Lung microvascular endothelial cell (primary cell): ENCODE data around the gene KRTAP19-4. TPM values are rescaled to one million over a fixed set of nuclear protein-coding genes. Genes with fewer than 3 reads are reported as not detected.
"Not testable (repeated sequence)": the region's sequence is repeated elsewhere in the genome, so short reads cannot be mapped to it uniquely, and the experiment has no call there.

ENCODE experiments used
- DNase-seq, 2 donors: peaks; one replicate each; pipeline versions ENCODE4 v3.0.0 to v3.0.0-alpha.2; 2010; ENCODE audit warnings: low read depth in 2 of 2
- total RNA-seq: library from RNA; depleted of rRNA; stranded (reverse); fragments of >200 nt; gene quantifications from 2 replicates; pipeline ENCODE4 v1.2.1, GENCODE V29; 2014

Gene KRTAP19-4
- total RNA-seq, result not detected in 2 replicates

- DNase-seq, result no peak
These were observed at the start of gene KRTAP19-4 for GRCh38 chr21:30497065-30497464. TSS of gene KRTAP19-4 (minus strand) at chr21:30497165. CDS start at chr21:30497110, 55 bp downstream.

- DNase-seq, result no peak
These were observed 44.8 kb upstream of the KRTAP19-4 start, which contains the start of gene KRTAP19-6 for GRCh38 chr21:30541764-30542163. TSS of gene KRTAP19-6 (minus strand) at chr21:30541864. CDS start at chr21:30541833, 31 bp downstream.

- no peak for DNase-seq
These were observed 21.9 kb upstream of the KRTAP19-4 start for GRCh38 chr21:30518876-30519275.

GRCh38 chr21:30515681-30516080, 18.7 kb upstream of the KRTAP19-4 start:
- no peak for DNase-seq

- not testable (repeated sequence) for DNase-seq
These were observed 8.7 kb upstream of the KRTAP19-4 start for GRCh38 chr21:30505621-30506205.

GRCh38 chr21:30502041-30502440, 5.1 kb upstream of the KRTAP19-4 start, which contains the start of gene KRTAP19-5:
TSS of gene KRTAP19-5 (minus strand) at chr21:30502141. CDS start at chr21:30502090, 51 bp downstream.
- DNase-seq, result no peak

- no peak for DNase-seq
These were observed 5.0 kb downstream of the KRTAP19-4 start, which contains the start of gene KRTAP19-3 for GRCh38 chr21:30491963-30492428. TSS of gene KRTAP19-3 (minus strand) at chr21:30492013. CDS start at chr21:30491957, 56 bp downstream.

GRCh38 chr21:30487336-30487735, 9.6 kb downstream of the KRTAP19-4 start, which contains the start of gene KRTAP19-2:
TSS of gene KRTAP19-2 (minus strand) at chr21:30487436. CDS start at chr21:30487348, 88 bp downstream.
- no peak for DNase-seq

GRCh38 chr21:30486180-30486579, 10.8 kb downstream of the KRTAP19-4 start:
- DNase-seq, result no peak

GRCh38 chr21:30482130-30482529, 14.8 kb downstream of the KRTAP19-4 start:
- no peak for DNase-seq

GRCh38 chr21:30480145-30480544, 16.8 kb downstream of the KRTAP19-4 start, which contains the start of gene KRTAP19-1:
TSS of gene KRTAP19-1 (minus strand) at chr21:30480367. CDS start at chr21:30480317, 50 bp downstream.
- DNase-seq, result no peak

- no peak for DNase-seq
These were observed 17.7 kb downstream of the KRTAP19-4 start for GRCh38 chr21:30479259-30479658.

GRCh38 chr21:30478004-30478403, 19.0 kb downstream of the KRTAP19-4 start:
- no peak for DNase-seq

- no peak for DNase-seq
These were observed 27.9 kb downstream of the KRTAP19-4 start for GRCh38 chr21:30468900-30469714.

- DNase-seq, result no peak
These were observed 33.3 kb downstream of the KRTAP19-4 start for GRCh38 chr21:30463713-30464112.

- DNase-seq, result no peak
These were observed 48.5 kb downstream of the KRTAP19-4 start for GRCh38 chr21:30448514-30448913.

GRCh38 chr21:30447056-30447455, 49.9 kb downstream of the KRTAP19-4 start:
- DNase-seq, result no peak

Other genes with a start within 250 kb of the KRTAP19-4 start
- not detected in 2 replicates for gene KRTAP24-1, start 214.2 kb downstream of the KRTAP19-4 start, total RNA-seq
- gene KRTAP25-1, start 207.7 kb downstream of the KRTAP19-4 start, total RNA-seq, result not detected in 2 replicates
- not detected in 2 replicates for gene KRTAP26-1, start 176.8 kb downstream of the KRTAP19-4 start, total RNA-seq
- gene KRTAP27-1, start 159.5 kb downstream of the KRTAP19-4 start, total RNA-seq, result not detected in 2 replicates
- not detected in 2 replicates for gene KRTAP23-1, start 148.6 kb downstream of the KRTAP19-4 start, total RNA-seq
- not detected in 2 replicates for gene KRTAP13-2, start 124.9 kb downstream of the KRTAP19-4 start, total RNA-seq
- not detected in 2 replicates for gene KRTAP13-1, start 101.1 kb downstream of the KRTAP19-4 start, total RNA-seq
- not detected in 2 replicates for gene KRTAP13-3, start 71.2 kb downstream of the KRTAP19-4 start, total RNA-seq
- not detected in 2 replicates for gene KRTAP13-4, start 66.9 kb downstream of the KRTAP19-4 start, total RNA-seq
- gene KRTAP15-1, start 56.9 kb downstream of the KRTAP19-4 start, total RNA-seq, result not detected in 2 replicates
- gene KRTAP19-1, start 16.8 kb downstream of the KRTAP19-4 start, total RNA-seq, result not detected in 2 replicates
- gene KRTAP19-2, start 9.7 kb downstream of the KRTAP19-4 start, total RNA-seq, result not detected in 2 replicates
- gene KRTAP19-3, start 5.2 kb downstream of the KRTAP19-4 start, total RNA-seq, result not detected in 2 replicates
- not detected in 2 replicates for gene KRTAP19-5, start 5.0 kb upstream of the KRTAP19-4 start, total RNA-seq
- gene KRTAP19-6, start 44.7 kb upstream of the KRTAP19-4 start, total RNA-seq, result not detected in 2 replicates
- gene KRTAP19-7, start 64.1 kb upstream of the KRTAP19-4 start, total RNA-seq, result not detected in 2 replicates
- not detected in 2 replicates for gene KRTAP22-2, start 93.2 kb upstream of the KRTAP19-4 start, total RNA-seq
- not detected in 2 replicates for gene KRTAP6-3, start 95.3 kb upstream of the KRTAP19-4 start, total RNA-seq
- not detected in 2 replicates for gene KRTAP6-2, start 101.7 kb upstream of the KRTAP19-4 start, total RNA-seq
- not detected in 2 replicates for gene KRTAP22-1, start 103.9 kb upstream of the KRTAP19-4 start, total RNA-seq
- gene KRTAP6-1, start 116.8 kb upstream of the KRTAP19-4 start, total RNA-seq, result not detected in 2 replicates
- gene KRTAP20-1, start 119.3 kb upstream of the KRTAP19-4 start, total RNA-seq, result not detected in 2 replicates
- gene KRTAP20-4, start 123.5 kb upstream of the KRTAP19-4 start, total RNA-seq, result not detected in 2 replicates
- not detected in 2 replicates for gene KRTAP20-2, start 138.0 kb upstream of the KRTAP19-4 start, total RNA-seq
- gene KRTAP20-3, start 145.7 kb upstream of the KRTAP19-4 start, total RNA-seq, result not detected in 2 replicates
- not detected in 2 replicates for gene KRTAP21-3, start 221.6 kb upstream of the KRTAP19-4 start, total RNA-seq